Renal cortex interstitium (tissue), 11 donors: Measurements from ENCODE around the gene PIANP. TPM values are rescaled to one million over a fixed set of nuclear protein-coding genes. Genes with fewer than 3 reads are reported as not detected.

Source experiments
- DNase-seq, 11 donors: peaks; one replicate each; pipeline ENCODE4 v3.0.0-alpha.2; 2013; ENCODE audit warnings: low read depth in 9 of 11, low spot score in 4 of 11; ENCODE audit errors: extremely low read depth in 1 of 11
- polyA plus RNA-seq, 3 donors: library from polyadenylated mRNA; unstranded; fragments of 120-200 nt; gene quantifications; one replicate each; pipeline ENCODE4 v1.2.1, GENCODE V29; 2013; ENCODE audit not compliant: insufficient read length in 3 of 3

The PIANP gene
- polyA plus RNA-seq, 3 donors: 11.7 to 14.0 (median 13.0) TPM

- DNase-seq: peak; percentile 97 to 99 (median 99)
These were observed 11.4 kb downstream of the PIANP start, which contains the start of gene ZNF384 for GRCh38 chr12:6688999-6689882. Gene ZNF384 (minus strand): TSS chr12:6689375. CDS start chr12:6679520, 9,855 bp downstream.

- DNase-seq: peak in 2 of 11 donors; percentile 49 to 88
These were observed 12.0 kb downstream of the PIANP start for GRCh38 chr12:6688543-6688998.

- no peak for DNase-seq
These were observed 14.8 kb downstream of the PIANP start for GRCh38 chr12:6685814-6686213.

- no peak for DNase-seq
These were observed 16.0 kb downstream of the PIANP start for GRCh38 chr12:6684609-6685008.

GRCh38 chr12:6676962-6677361 is 23.7 kb downstream of the PIANP start:
- no peak for DNase-seq

GRCh38 chr12:6672143-6672542 is 28.5 kb downstream of the PIANP start:
- DNase-seq: no peak

- no peak for DNase-seq
These were observed 32.9 kb downstream of the PIANP start for GRCh38 chr12:6667559-6668210.

- DNase-seq: no peak
These were observed 34.4 kb downstream of the PIANP start for GRCh38 chr12:6666211-6666610.

GRCh38 chr12:6664902-6665301 is 35.7 kb downstream of the PIANP start:
- no peak for DNase-seq

- DNase-seq: peak; percentile 98 to 100 (median 99)
These were observed 37.5 kb downstream of the PIANP start, which contains the start of gene ING4 for GRCh38 chr12:6662906-6663742. Gene ING4 (minus strand): TSS chr12:6663119. CDS start chr12:6663101, 18 bp downstream.

GRCh38 chr12:6662602-6662905 is 38.1 kb downstream of the PIANP start:
- peak in 1 of 11 donors; percentile 9 for DNase-seq

GRCh38 chr12:6653987-6654386 is 46.6 kb downstream of the PIANP start:
- no peak for DNase-seq

- no peak for DNase-seq
These were observed 47.3 kb downstream of the PIANP start for GRCh38 chr12:6653342-6653741.

- DNase-seq: no peak
These were observed 48.2 kb downstream of the PIANP start for GRCh38 chr12:6652391-6652790.

GRCh38 chr12:6650832-6651231 is 49.8 kb downstream of the PIANP start:
- no peak for DNase-seq

- peak in 8 of 11 donors; percentile 30 to 69 (median 56) for DNase-seq
These were observed 53.5 kb downstream of the PIANP start, which contains the start of gene ACRBP for GRCh38 chr12:6647083-6647604. Gene ACRBP (minus strand): TSS chr12:6647432. CDS start chr12:6647366, 66 bp downstream.

- DNase-seq: no peak
These were observed 54.1 kb downstream of the PIANP start for GRCh38 chr12:6646276-6647082.

- DNase-seq: peak in 1 of 11 donors; percentile 26
These were observed 55.7 kb downstream of the PIANP start for GRCh38 chr12:6644903-6645302.
